HCT116 (cell line): ENCODE data around the gene SLC2A13. TPM values are rescaled to one million over a fixed set of nuclear protein-coding genes. Genes with fewer than 3 reads are reported as not detected.

Experiments
- ATAC-seq: fragments of 200-7000 bp; cut with Tn5 transposase; 2 replicates; pipeline ENCODE4 v1.9.1; 2020; ENCODE audit warnings: mild to moderate bottlenecking, moderate library complexity
- BruUV-seq: library from RNA; stranded (reverse); fragments of 400-500 nt; replicated peaks from 2 replicates; lab custom pipeline; 2021; lab: Mats Ljungman, UMichigan
- CTCF ChIA-PET: fragments of 300-600 bp; sonication (Branson Sonifier 250); formaldehyde crosslinking; loops from one replicate; lab custom pipeline; 2021; ENCODE audit warnings: antibody characterized with exemption; lab: Charles Lee
- POLR2A ChIA-PET: fragments of 300-600, 350-600 bp; sonication (Branson Sonifier 250); formaldehyde crosslinking; loops from one replicate; lab custom pipeline; 2021; ENCODE audit warnings: antibody characterized with exemption; lab: Charles Lee
- RAD21 ChIA-PET, 2 experiments: fragments of 300-600 bp; sonication (Branson Sonifier 250); formaldehyde crosslinking; loops; one replicate each; lab custom pipeline; 2023; ENCODE audit warnings: low total read pairs in 2 of 2; ENCODE audit not compliant: uncharacterized antibody in 2 of 2, unreplicated experiment in 2 of 2, low non-redundant PET in 1 of 2; lab: Charles Lee
- DNase-seq: peaks from one replicate; pipeline ENCODE4 v3.0.0-alpha.2; 2010; ENCODE audit warnings: low read depth, low spot score
- H2AFZ ChIP-seq: fragments of 200-600 bp; shearing (Covaris generic), sonication (generic); 2 replicates; pipeline ENCODE4 v1.6.1; 2017; ENCODE audit warnings: low read depth, mixed run types, mixed read lengths, antibody characterized with exemption, low read length; ENCODE audit not compliant: poor library complexity, severe bottlenecking
- H3K27ac ChIP-seq: 2 replicates; pipeline ENCODE4 v1.5.1; 2012; ENCODE audit warnings: low read depth, low read length
- H3K27me3 ChIP-seq: fragments of 200-600 bp; sonication (generic); 2 replicates; pipeline ENCODE4 v1.6.1; 2016; ENCODE audit warnings: mixed run types, low read length, mixed read lengths; ENCODE audit not compliant: insufficient read depth
- H3K36me3 ChIP-seq, 2 experiments: fragments of 200-500 bp in 1 of 2; fragments of 200-600 bp in 1 of 2; sonication (Bioruptor generic) in 1 of 2; sonication (generic) in 1 of 2; 2 replicates each; pipeline versions ENCODE4 v1.5.1 to v1.6.1; 2014 to 2016; ENCODE audit warnings: low read length in 2 of 2, inconsistent platforms in 1 of 2, mixed read lengths in 1 of 2, mixed run types in 1 of 2; ENCODE audit not compliant: insufficient read depth in 2 of 2, control insufficient read depth in 1 of 2
- H3K4me1 ChIP-seq, 2 experiments: fragments of 200-600 bp in 1 of 2; sonication (generic) in 1 of 2; 2 replicates each; pipeline versions ENCODE4 v1.5.1 to v1.6.1; 2012 to 2017; ENCODE audit warnings: low read length in 2 of 2, inconsistent platforms in 1 of 2, mild to moderate bottlenecking in 1 of 2, mixed read lengths in 1 of 2, mixed run types in 1 of 2, moderate library complexity in 1 of 2; ENCODE audit not compliant: insufficient read depth in 2 of 2, control insufficient read depth in 1 of 2
- H3K4me2 ChIP-seq: fragments of 200-600 bp; sonication (generic); 2 replicates; pipeline ENCODE4 v1.6.1; 2017; ENCODE audit warnings: mixed run types, low read length, mixed read lengths
- H3K4me3 ChIP-seq, 2 experiments: fragments of 200-600 bp in 1 of 2; sonication (generic) in 1 of 2; replicated peaks in 1 of 2; 2 replicates each; pipeline ENCODE4 v1.5.1; 2011 to 2016; ENCODE audit warnings: low read length in 2 of 2, control low read depth in 1 of 2, low read depth in 1 of 2, mild to moderate bottlenecking in 1 of 2, mixed read lengths in 1 of 2, mixed run types in 1 of 2
- H3K79me2 ChIP-seq: fragments of 200-600 bp; sonication (generic); 2 replicates; pipeline ENCODE4 v1.6.1; 2017; ENCODE audit warnings: mild to moderate bottlenecking, mixed run types, low read length, moderate library complexity, mixed read lengths; ENCODE audit not compliant: insufficient read depth
- H3K9ac ChIP-seq: fragments of 200-600 bp; sonication (generic); 2 replicates; pipeline ENCODE4 v1.6.1; 2016; ENCODE audit warnings: low read length, mixed read lengths
- H3K9me2 ChIP-seq: fragments of 200-600 bp; sonication (generic), shearing (Covaris generic); 2 replicates; pipeline ENCODE4 v1.6.1; 2017; ENCODE audit warnings: mixed run types, mild to moderate bottlenecking, moderate library complexity; ENCODE audit not compliant: insufficient read depth
- H3K9me3 ChIP-seq, 2 experiments: fragments of 200-500 bp in 1 of 2; fragments of 200-600 bp in 1 of 2; sonication (Bioruptor generic) in 1 of 2; sonication (generic) in 1 of 2; 2 replicates each; pipeline ENCODE4 v1.6.1; 2014 to 2017; ENCODE audit warnings: low read length in 2 of 2, mixed read lengths in 2 of 2, inconsistent platforms in 1 of 2, low read depth in 1 of 2, mild to moderate bottlenecking in 1 of 2, mixed run types in 1 of 2, moderate library complexity in 1 of 2; ENCODE audit not compliant: control insufficient read depth in 1 of 2, insufficient read depth in 1 of 2
- H4K20me1 ChIP-seq: fragments of 200-600 bp; sonication (generic), shearing (Covaris generic); 2 replicates; pipeline ENCODE4 v1.6.1; 2017; ENCODE audit warnings: mixed run types, mild to moderate bottlenecking, moderate library complexity; ENCODE audit not compliant: insufficient read depth
- CBX3 ChIP-seq: IDR thresholded peaks from 2 replicates; pipeline ENCODE4 v1.6.1; 2012; ENCODE audit warnings: low read depth
- ELF1 ChIP-seq: IDR thresholded peaks from 2 replicates; pipeline ENCODE4 v1.6.1; 2012; ENCODE audit warnings: low read depth, borderline replicate concordance
- EZH2phosphoT487 ChIP-seq: fragments of 200-600 bp; IDR thresholded peaks from 2 replicates; pipeline ENCODE4 v1.6.1; 2018; ENCODE audit warnings: antibody characterized with exemption, borderline replicate concordance
- JUND ChIP-seq: IDR thresholded peaks from 2 replicates; pipeline ENCODE4 v1.6.1; 2012
- POLR2A ChIP-seq: IDR thresholded peaks from 2 replicates; pipeline ENCODE4 v1.7.0; 2011; ENCODE audit warnings: borderline replicate concordance; ENCODE audit not compliant: insufficient read depth, insufficient read length; ENCODE audit errors: extremely low read depth
- RAD21 ChIP-seq: IDR thresholded peaks from 2 replicates; pipeline ENCODE4 v1.6.1; 2012; ENCODE audit warnings: low read depth, mild to moderate bottlenecking
- SIN3A ChIP-seq: IDR thresholded peaks from 2 replicates; pipeline ENCODE4 v1.6.1; 2012; ENCODE audit warnings: low read depth
- SRF ChIP-seq: IDR thresholded peaks from 2 replicates; pipeline ENCODE4 v1.6.1; 2012; ENCODE audit warnings: low read depth
- TCF7L2 ChIP-seq: IDR thresholded peaks from 2 replicates; pipeline ENCODE4 v1.7.0; 2011; ENCODE audit warnings: borderline replicate concordance, inconsistent platforms; ENCODE audit not compliant: insufficient read depth, insufficient read length; ENCODE audit errors: extremely low read depth
- ZFX ChIP-seq: fragments of 450-650 bp; IDR thresholded peaks from 2 replicates; pipeline ENCODE4 v1.6.1; 2017
- intact Hi-C: fragments of 100-400 bp; cut with micrococcal nuclease; formaldehyde crosslinking; loops from 2 replicates; pipeline ENCODE4 v1.10.0; 2022
- total RNA-seq: library from RNA; stranded (reverse); gene quantifications from one replicate; pipeline ENCODE4 v1.2.1, GENCODE V29; 2021; ENCODE audit not compliant: unreplicated experiment
- TF ChIP-seq, protein P1 (sequence below): IDR thresholded peaks from 2 replicates; pipeline ENCODE4 v1.6.1; 2011; ENCODE audit warnings: mild to moderate bottlenecking, low read length, moderate library complexity; ENCODE audit not compliant: insufficient replicate concordance; ENCODE audit errors: extremely low read depth
- TF ChIP-seq, protein P2 (sequence below): IDR thresholded peaks from 2 replicates; pipeline ENCODE4 v1.6.1; 2012

SLC2A13 gene
- total RNA-seq, 1 experiment from 2014 or later: 6.8 TPM

DNA sequence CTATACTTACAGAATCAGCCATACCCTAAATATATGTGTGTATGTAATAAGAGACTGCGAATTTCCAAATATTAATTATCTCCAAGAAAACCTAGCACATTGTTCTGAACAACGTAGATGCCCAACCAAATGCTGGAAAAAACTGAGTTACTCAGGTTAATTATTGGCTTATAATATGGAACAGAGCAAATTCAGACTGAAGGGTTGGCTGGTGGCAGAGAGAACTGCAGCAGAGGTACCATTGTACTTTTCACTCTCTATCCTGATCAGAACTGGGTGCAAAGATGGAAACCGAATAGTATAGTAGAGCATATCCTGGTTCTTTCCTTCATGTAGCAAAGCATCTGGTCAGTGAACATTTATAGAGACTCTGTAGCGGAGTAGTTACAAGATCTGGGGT, 185.7 kb downstream of the SLC2A13 start (continued):
- TF ChIP-seq, protein P1, sequence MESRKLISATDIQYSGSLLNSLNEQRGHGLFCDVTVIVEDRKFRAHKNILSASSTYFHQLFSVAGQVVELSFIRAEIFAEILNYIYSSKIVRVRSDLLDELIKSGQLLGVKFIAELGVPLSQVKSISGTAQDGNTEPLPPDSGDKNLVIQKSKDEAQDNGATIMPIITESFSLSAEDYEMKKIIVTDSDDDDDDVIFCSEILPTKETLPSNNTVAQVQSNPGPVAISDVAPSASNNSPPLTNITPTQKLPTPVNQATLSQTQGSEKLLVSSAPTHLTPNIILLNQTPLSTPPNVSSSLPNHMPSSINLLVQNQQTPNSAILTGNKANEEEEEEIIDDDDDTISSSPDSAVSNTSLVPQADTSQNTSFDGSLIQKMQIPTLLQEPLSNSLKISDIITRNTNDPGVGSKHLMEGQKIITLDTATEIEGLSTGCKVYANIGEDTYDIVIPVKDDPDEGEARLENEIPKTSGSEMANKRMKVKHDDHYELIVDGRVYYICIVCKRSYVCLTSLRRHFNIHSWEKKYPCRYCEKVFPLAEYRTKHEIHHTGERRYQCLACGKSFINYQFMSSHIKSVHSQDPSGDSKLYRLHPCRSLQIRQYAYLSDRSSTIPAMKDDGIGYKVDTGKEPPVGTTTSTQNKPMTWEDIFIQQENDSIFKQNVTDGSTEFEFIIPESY: no peak
- TF ChIP-seq JUND (no peak), CBX3 (no peak), ELF1 (no peak)
- TF ChIP-seq, all 23 proteins: peak for 0

DNA sequence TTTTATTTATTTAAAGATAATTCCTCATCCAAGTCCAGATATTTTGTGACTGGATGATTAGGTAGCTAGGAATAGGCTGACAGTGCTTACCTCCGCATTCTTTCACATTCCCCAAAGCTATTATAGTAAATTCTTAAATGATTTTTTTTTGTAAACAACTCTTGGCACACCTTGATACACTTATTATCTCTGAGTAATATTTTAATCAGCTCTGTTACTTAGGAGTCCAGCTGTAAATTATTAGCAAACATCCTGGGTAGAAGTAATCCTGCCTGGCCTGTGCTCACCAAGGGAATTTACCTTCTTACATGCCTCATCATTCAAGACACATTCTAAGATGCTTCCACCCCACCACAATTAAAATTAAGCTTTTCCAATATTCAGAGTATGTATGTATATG, 186.1 kb downstream of the SLC2A13 start:
- H3K4me2 ChIP-seq: no peak overlapping the region
- DNase-seq: no peak
- H3K27ac ChIP-seq: no peak overlapping the region
- H3K4me3 ChIP-seq: no peak overlapping the region
- no peak overlapping the region for H2AFZ ChIP-seq
- H3K36me3 ChIP-seq: no peaks in the 10 kb centered on the region
- RAD21 ChIA-PET: no interaction called here
- BruUV-seq: no TSS peak
- H3K27me3 ChIP-seq: no peaks in the 10 kb centered on the region
- TF ChIP-seq POLR2A (no peak), EZH2phosphoT487 (no peak), TCF7L2 (no peak), RAD21 (no peak), ZFX (no peak), SIN3A (no peak), SRF (no peak)
- TF ChIP-seq, protein P2, sequence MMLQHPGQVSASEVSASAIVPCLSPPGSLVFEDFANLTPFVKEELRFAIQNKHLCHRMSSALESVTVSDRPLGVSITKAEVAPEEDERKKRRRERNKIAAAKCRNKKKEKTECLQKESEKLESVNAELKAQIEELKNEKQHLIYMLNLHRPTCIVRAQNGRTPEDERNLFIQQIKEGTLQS: no peak
- POLR2A ChIA-PET: no interaction called here
- H3K9me3 ChIP-seq: no peaks in the 10 kb centered on the region
- ATAC-seq: no peak
- H3K9me2 ChIP-seq: no peaks in the 10 kb centered on the region
- no peaks in the 10 kb centered on the region for H3K79me2 ChIP-seq
- no peaks in the 10 kb centered on the region for H3K4me1 ChIP-seq
- H4K20me1 ChIP-seq: no peaks in the 10 kb centered on the region
- intact Hi-C loops: no loop called here
- no peak overlapping the region for H3K9ac ChIP-seq
- CTCF ChIA-PET: no interaction called here
